Thyroid gland (tissue), 4 donors: ENCODE results near the gene SLC25A11.

Source experiments
- CTCF ChIP-seq, 6 experiments: fragments of 200-600 bp in 3 of 6; fragments of 450-650 bp in 3 of 6; sonication (generic) in 3 of 6; IDR thresholded peaks; one replicate each; pipeline ENCODE4 v1.5.1; 2016 to 2019; ENCODE audit warnings: antibody characterized with exemption in 6 of 6, mild to moderate bottlenecking in 2 of 6, inconsistent platforms in 1 of 6, moderate library complexity in 1 of 6
- POLR2A ChIP-seq, 2 donors: fragments of 450-650 bp; IDR thresholded peaks; one replicate each; pipeline ENCODE4 v1.6.1; 2017; ENCODE audit warnings: antibody characterized with exemption in 2 of 2, mild to moderate bottlenecking in 2 of 2, moderate library complexity in 1 of 2

- TF ChIP-seq CTCF (IDR thresholded peaks at IDR 0.05) (no peak), POLR2A (IDR thresholded peaks at IDR 0.05) (no peak)
Measured at GRCh38 chr17:4908301-4908700, 31.5 kb downstream of the SLC25A11 start.
